Tibial nerve (tissue), 4 donors: Measurements from ENCODE around the gene RARRES2. TPM values are rescaled to one million over a fixed set of nuclear protein-coding genes. Genes with fewer than 3 reads are reported as not detected.
A peak's percentile ranks its signal among the peaks of the same experiment; 100 is the strongest.

Experiments used
- DNase-seq, 2 donors: peaks; one replicate each; pipeline ENCODE4 v3.0.0-alpha.2; 2019; ENCODE audit warnings: low spot score in 2 of 2
- H3K27ac ChIP-seq, 4 donors: fragments of 200-600 bp; sonication (generic) in 3 of 4; one replicate each; pipeline ENCODE4 v1.5.1; 2017 to 2019; ENCODE audit warnings: mild to moderate bottlenecking in 1 of 4
- H3K27me3 ChIP-seq, 2 donors: fragments of 200-600 bp; sonication (generic) in 1 of 2; one replicate each; pipeline versions ENCODE4 v1.5.1 to v1.6.0; 2017 to 2019
- H3K36me3 ChIP-seq, 3 donors: fragments of 200-600 bp; sonication (generic); one replicate each; pipeline ENCODE4 v1.5.1; 2018 to 2019
- H3K4me1 ChIP-seq, 4 donors: fragments of 200-600 bp; sonication (generic) in 3 of 4; one replicate each; pipeline ENCODE4 v1.5.1; 2017 to 2019
- H3K4me3 ChIP-seq, 4 donors: fragments of 200-600 bp; sonication (generic) in 3 of 4; one replicate each; pipeline ENCODE4 v1.5.1; 2017 to 2019; ENCODE audit warnings: mild to moderate bottlenecking in 1 of 4, moderate library complexity in 1 of 4
- H3K9me3 ChIP-seq, 4 donors: fragments of 200-600 bp; sonication (generic) in 3 of 4; one replicate each; pipeline ENCODE4 v1.5.1; 2017 to 2019
- CTCF ChIP-seq, 5 experiments: fragments of 200-600 bp in 3 of 5; fragments of 450-650 bp in 2 of 5; sonication (generic) in 3 of 5; IDR thresholded peaks; one replicate each; pipeline ENCODE4 v1.5.1; 2016 to 2019; ENCODE audit warnings: antibody characterized with exemption in 5 of 5, mild to moderate bottlenecking in 3 of 5, moderate library complexity in 2 of 5
- EP300 ChIP-seq, 2 donors: sonication (generic); formaldehyde crosslinking; IDR thresholded peaks; one replicate each; pipeline ENCODE4 v1.6.1; 2017; ENCODE audit warnings: antibody characterized with exemption in 2 of 2, mild to moderate bottlenecking in 1 of 2
- POLR2A ChIP-seq, 2 donors: fragments of 450-650 bp; IDR thresholded peaks; one replicate each; pipeline ENCODE4 v1.6.1; 2017; ENCODE audit warnings: antibody characterized with exemption in 2 of 2, mild to moderate bottlenecking in 2 of 2, moderate library complexity in 2 of 2
- WGBS, 2 donors: methylation state at CpG; one replicate each; pipeline ENCODE4 v1.1.5; 2018; 5-methylcytosine and 5-hydroxymethylcytosine counted together
- total RNA-seq, 4 donors: library from RNA; depleted of rRNA; stranded (reverse); fragments of >200 nt; gene quantifications; one replicate each; pipeline ENCODE4 v1.1.0, GENCODE V29; 2016

RARRES2 gene
- total RNA-seq, 4 donors from 2014 or later: 172 to 382 (median 375) TPM

- DNase-seq: peak; percentile 88 to 93
- WGBS, 2 donors: 0 to 1% methylated on average over 36 to 57 of the region's 60 CpGs
- H3K27ac ChIP-seq: peak within 1 kb of the TSS; percentile 82 to 97 (median 89)
- peak in 1 of 2 donors; percentile 87 for TF ChIP-seq EP300 (IDR thresholded peaks at IDR 0.05)
- peak in 2 of 5 experiments; percentile 9 to 59 for TF ChIP-seq CTCF (IDR thresholded peaks at IDR 0.05)
- peak; percentile 39 to 81 for TF ChIP-seq POLR2A (IDR thresholded peaks at IDR 0.05)
- peaks cover 0 to 16% (median 0%) of the 10 kb centered on the region in 3 donors for H3K36me3 ChIP-seq
- no peaks in the 10 kb centered on the region for H3K9me3 ChIP-seq
- H3K4me1 ChIP-seq: peaks cover 0 to 71% (median 26%) of the 10 kb centered on the region in 4 donors
- peak within 1 kb of the TSS; percentile 78 to 99 (median 88) for H3K4me3 ChIP-seq
- no peaks in the 10 kb centered on the region for H3K27me3 ChIP-seq
These were observed 37.5 kb upstream of the RARRES2 start, which contains the start of gene ZNF775 for GRCh38 chr7:150378853-150379440. Gene ZNF775 (plus strand): TSS chr7:150379330. CDS start chr7:150388471, 9,141 bp downstream.

- H3K4me3 ChIP-seq: peak overlapping the region; percentile 71 to 99 (median 82)
- TF ChIP-seq EP300 (IDR thresholded peaks at IDR 0.05): no peak
- TF ChIP-seq CTCF (IDR thresholded peaks at IDR 0.05): no peak
- no peak for TF ChIP-seq POLR2A (IDR thresholded peaks at IDR 0.05)
- peak overlapping the region; percentile 75 to 97 (median 89) for H3K27ac ChIP-seq
- WGBS, 2 donors: 8 to 12% methylated on average over 31 to 32 of the region's 32 CpGs
- peak in 1 of 2 donors; percentile 35 for DNase-seq
- peaks cover 0 to 22% (median 0%) of the 10 kb centered on the region in 3 donors for H3K36me3 ChIP-seq
- no peaks in the 10 kb centered on the region for H3K27me3 ChIP-seq
- no peaks in the 10 kb centered on the region for H3K9me3 ChIP-seq
- H3K4me1 ChIP-seq: peaks cover 0 to 70% (median 23%) of the 10 kb centered on the region in 4 donors
These were observed 36.9 kb upstream of the RARRES2 start for GRCh38 chr7:150378115-150378852.

GRCh38 chr7:150377635-150378034 is 36.2 kb upstream of the RARRES2 start:
- no peak for DNase-seq
- WGBS, 2 donors: 53 to 59% methylated on average over 4 of the region's 4 CpGs
- no peaks in the 10 kb centered on the region for H3K9me3 ChIP-seq
- no peaks in the 10 kb centered on the region for H3K27me3 ChIP-seq
- H3K36me3 ChIP-seq: peaks cover 0 to 29% (median 0%) of the 10 kb centered on the region in 3 donors
- TF ChIP-seq EP300 (IDR thresholded peaks at IDR 0.05): no peak
- no peak for TF ChIP-seq CTCF (IDR thresholded peaks at IDR 0.05)
- no peak for TF ChIP-seq POLR2A (IDR thresholded peaks at IDR 0.05)
- peak overlapping the region in 3 of 4 donors; percentile 87 to 97 (median 91) for H3K27ac ChIP-seq
- no peak overlapping the region for H3K4me3 ChIP-seq
- H3K4me1 ChIP-seq: peaks cover 0 to 70% (median 19%) of the 10 kb centered on the region in 4 donors

- no peaks in the 10 kb centered on the region for H3K9me3 ChIP-seq
- H3K36me3 ChIP-seq: peaks cover 0 to 33% (median 0%) of the 10 kb centered on the region in 3 donors
- DNase-seq: no peak
- TF ChIP-seq EP300 (IDR thresholded peaks at IDR 0.05) (no peak), CTCF (IDR thresholded peaks at IDR 0.05) (no peak), POLR2A (IDR thresholded peaks at IDR 0.05) (no peak)
- WGBS, 2 donors: 37 to 45% methylated on average over 3 of the region's 3 CpGs
- H3K4me1 ChIP-seq: peaks cover 0 to 70% (median 14%) of the 10 kb centered on the region in 4 donors
- no peaks in the 10 kb centered on the region for H3K27me3 ChIP-seq
- peak overlapping the region in 2 of 4 donors; percentile 91 to 97 for H3K27ac ChIP-seq
- H3K4me3 ChIP-seq: no peak overlapping the region
These were observed 35.8 kb upstream of the RARRES2 start for GRCh38 chr7:150377196-150377595.

GRCh38 chr7:150376560-150376959 is 35.1 kb upstream of the RARRES2 start:
- H3K27ac ChIP-seq: peak overlapping the region in 3 of 4 donors; percentile 14 to 97 (median 91)

More at GRCh38 chr7:150376560-150376959, 35.1 kb upstream of the RARRES2 start:
- peaks cover 0 to 68% (median 11%) of the 10 kb centered on the region in 4 donors for H3K4me1 ChIP-seq
- 54 to 56% methylated on average over 6 of the region's 6 CpGs for WGBS, 2 donors
- no peak overlapping the region for H3K4me3 ChIP-seq
- no peaks in the 10 kb centered on the region for H3K27me3 ChIP-seq
- H3K36me3 ChIP-seq: peaks cover 0 to 39% (median 0%) of the 10 kb centered on the region in 3 donors
- H3K9me3 ChIP-seq: no peaks in the 10 kb centered on the region
- no peak for DNase-seq
- TF ChIP-seq CTCF (IDR thresholded peaks at IDR 0.05) (no peak), EP300 (IDR thresholded peaks at IDR 0.05) (no peak), POLR2A (IDR thresholded peaks at IDR 0.05) (no peak)
